WTC11 (cell line): ENCODE measurements around the gene SOX14.

ENCODE experiments used
- ATF1 ChIP-seq: sonication (generic); formaldehyde crosslinking; IDR thresholded peaks from 2 replicates; pipeline ENCODE4 v1.8.1; 2023; ENCODE audit warnings: mild to moderate bottlenecking, moderate library complexity, missing genetic modification reagents
- ATF6 ChIP-seq: sonication (generic); formaldehyde crosslinking; IDR thresholded peaks from 2 replicates; pipeline ENCODE4 v1.8.1; 2023; ENCODE audit warnings: mild to moderate bottlenecking, missing genetic modification reagents
- CTCF ChIP-seq: fragments of 200-600 bp; IDR thresholded peaks from 2 replicates; pipeline ENCODE4 v1.8.0; 2022; ENCODE audit warnings: antibody characterized with exemption
- E2F4 ChIP-seq: sonication (generic); formaldehyde crosslinking; IDR thresholded peaks from 2 replicates; pipeline ENCODE4 v1.8.1; 2022; ENCODE audit warnings: low read depth, mild to moderate bottlenecking, moderate library complexity, missing genetic modification reagents, borderline replicate concordance
- MAX ChIP-seq: sonication (generic); formaldehyde crosslinking; IDR thresholded peaks from 2 replicates; pipeline ENCODE4 v1.8.0; 2022; ENCODE audit warnings: mild to moderate bottlenecking, missing genetic modification reagents
- NFE2L1 ChIP-seq: sonication (generic); formaldehyde crosslinking; IDR thresholded peaks from 2 replicates; pipeline ENCODE4 v1.8.1; 2023; ENCODE audit warnings: missing genetic modification reagents
- NR2C2 ChIP-seq: sonication (generic); formaldehyde crosslinking; IDR thresholded peaks from 2 replicates; pipeline ENCODE4 v1.8.0; 2022; ENCODE audit warnings: mild to moderate bottlenecking, missing genetic modification reagents

- no peak for TF ChIP-seq CTCF
- TF ChIP-seq MAX (CRISPR knock-in tag) = no peak
- TF ChIP-seq E2F4 (CRISPR knock-in tag) = no peak
- TF ChIP-seq ATF6 (CRISPR knock-in tag) = no peak
- no peak for TF ChIP-seq NFE2L1 (CRISPR knock-in tag)
- no peak for TF ChIP-seq NR2C2 (CRISPR knock-in tag)
- no peak for TF ChIP-seq ATF1 (CRISPR knock-in tag)
Measured at GRCh38 chr3:137778941-137779340, 14.8 kb downstream of the SOX14 start.
